HL-60 (cell line): ENCODE results near the gene OR5K4.

Experiments
- GABPA ChIP-seq: IDR thresholded peaks from 2 replicates; pipeline ENCODE4 v1.6.1; 2012; ENCODE audit warnings: low read depth
- POLR2AphosphoS5 ChIP-seq: IDR thresholded peaks from 2 replicates; pipeline ENCODE4 v1.6.1; 2012; ENCODE audit warnings: low read depth
- REST ChIP-seq: IDR thresholded peaks from 2 replicates; pipeline ENCODE4 v1.6.1; 2012; ENCODE audit warnings: low read depth; ENCODE audit not compliant: insufficient replicate concordance
- SPI1 ChIP-seq: IDR thresholded peaks from 2 replicates; pipeline ENCODE4 v1.6.1; 2012; ENCODE audit warnings: low read depth, mild to moderate bottlenecking, borderline replicate concordance
- TF ChIP-seq, protein P1 (sequence below): IDR thresholded peaks from one replicate; pipeline ENCODE4 v1.5.1; 2011; ENCODE audit warnings: low read length, control low read depth, inconsistent platforms; ENCODE audit not compliant: insufficient read depth

DNA sequence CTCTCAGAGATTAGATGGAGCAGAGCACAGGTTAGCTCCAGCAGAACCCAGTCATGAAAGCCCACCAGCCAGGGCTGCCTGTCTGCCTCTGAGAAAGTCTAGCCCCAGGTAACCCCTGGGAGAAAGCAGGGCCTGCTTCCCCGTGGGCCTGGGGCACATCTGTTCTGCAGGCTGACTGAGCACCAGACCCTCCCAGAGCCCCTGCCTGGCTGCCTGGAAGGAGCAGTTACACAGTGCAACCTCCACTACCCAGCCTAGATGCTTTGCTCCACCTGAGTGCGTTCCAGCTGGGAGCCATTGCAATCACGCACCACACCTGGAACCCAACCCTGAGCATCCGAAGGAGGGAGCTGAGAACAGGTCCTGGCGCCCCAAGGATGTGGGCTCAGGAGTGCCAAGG is 24.7 kb upstream of the OR5K4 start:
- TF ChIP-seq, protein P1, sequence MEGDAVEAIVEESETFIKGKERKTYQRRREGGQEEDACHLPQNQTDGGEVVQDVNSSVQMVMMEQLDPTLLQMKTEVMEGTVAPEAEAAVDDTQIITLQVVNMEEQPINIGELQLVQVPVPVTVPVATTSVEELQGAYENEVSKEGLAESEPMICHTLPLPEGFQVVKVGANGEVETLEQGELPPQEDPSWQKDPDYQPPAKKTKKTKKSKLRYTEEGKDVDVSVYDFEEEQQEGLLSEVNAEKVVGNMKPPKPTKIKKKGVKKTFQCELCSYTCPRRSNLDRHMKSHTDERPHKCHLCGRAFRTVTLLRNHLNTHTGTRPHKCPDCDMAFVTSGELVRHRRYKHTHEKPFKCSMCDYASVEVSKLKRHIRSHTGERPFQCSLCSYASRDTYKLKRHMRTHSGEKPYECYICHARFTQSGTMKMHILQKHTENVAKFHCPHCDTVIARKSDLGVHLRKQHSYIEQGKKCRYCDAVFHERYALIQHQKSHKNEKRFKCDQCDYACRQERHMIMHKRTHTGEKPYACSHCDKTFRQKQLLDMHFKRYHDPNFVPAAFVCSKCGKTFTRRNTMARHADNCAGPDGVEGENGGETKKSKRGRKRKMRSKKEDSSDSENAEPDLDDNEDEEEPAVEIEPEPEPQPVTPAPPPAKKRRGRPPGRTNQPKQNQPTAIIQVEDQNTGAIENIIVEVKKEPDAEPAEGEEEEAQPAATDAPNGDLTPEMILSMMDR: no peak
- TF ChIP-seq POLR2AphosphoS5 (no peak), GABPA (no peak), REST (no peak), SPI1 (no peak)
